Superior temporal gyrus (tissue), 1 donor: Measurements from ENCODE around the gene MAMDC2.

Source experiments
- DNase-seq: peaks from one replicate; pipeline ENCODE4 v3.0.0-alpha.2; 2016; ENCODE audit errors: extremely low spot score

The MAMDC2 gene

GRCh38 chr9:70106571-70106970 is 62.9 kb downstream of the MAMDC2 start:
- DNase-seq = no peak

GRCh38 chr9:70107558-70107957 is 63.9 kb downstream of the MAMDC2 start:
- DNase-seq = no peak

GRCh38 chr9:70108181-70108580 is 64.5 kb downstream of the MAMDC2 start:
- DNase-seq = no peak

- no peak for DNase-seq
Measured at GRCh38 chr9:70110194-70111041, 66.8 kb downstream of the MAMDC2 start.

- peak; percentile 74 for DNase-seq
Measured at GRCh38 chr9:70111042-70111602, 67.5 kb downstream of the MAMDC2 start.

- DNase-seq = no peak
Measured at GRCh38 chr9:70111641-70112236, 68.1 kb downstream of the MAMDC2 start.

GRCh38 chr9:70112981-70113380 is 69.3 kb downstream of the MAMDC2 start:
- no peak for DNase-seq

- DNase-seq = peak; percentile 75
Measured at GRCh38 chr9:70113403-70114022, 69.9 kb downstream of the MAMDC2 start.

- no peak for DNase-seq
Measured at GRCh38 chr9:70114898-70115297, 71.2 kb downstream of the MAMDC2 start.

GRCh38 chr9:70117835-70118319 is 74.2 kb downstream of the MAMDC2 start:
- DNase-seq = no peak

GRCh38 chr9:70119786-70120185 is 76.1 kb downstream of the MAMDC2 start:
- DNase-seq = no peak

GRCh38 chr9:70120834-70121510 is 77.3 kb downstream of the MAMDC2 start:
- no peak for DNase-seq

GRCh38 chr9:70121818-70122436 is 78.3 kb downstream of the MAMDC2 start:
- DNase-seq = no peak

GRCh38 chr9:70123695-70124094 is 80.0 kb downstream of the MAMDC2 start:
- DNase-seq = no peak

GRCh38 chr9:70125621-70126263 is 82.1 kb downstream of the MAMDC2 start:
- no peak for DNase-seq

- no peak for DNase-seq
Measured at GRCh38 chr9:70127036-70127435, 83.4 kb downstream of the MAMDC2 start.

- DNase-seq = no peak
Measured at GRCh38 chr9:70127540-70128416, 84.1 kb downstream of the MAMDC2 start.

- DNase-seq = no peak
Measured at GRCh38 chr9:70130266-70130665, 86.6 kb downstream of the MAMDC2 start.

- DNase-seq = no peak
Measured at GRCh38 chr9:70131296-70131695, 87.6 kb downstream of the MAMDC2 start.
